HCT116 (cell line): Measurements from ENCODE around the gene ZNF718. TPM values are rescaled to one million over a fixed set of nuclear protein-coding genes. Genes with fewer than 3 reads are reported as not detected.

Experiments used
- ATAC-seq: fragments of 200-7000 bp; cut with Tn5 transposase; 2 replicates; pipeline ENCODE4 v1.9.1; 2020; ENCODE audit warnings: mild to moderate bottlenecking, moderate library complexity
- BruUV-seq: library from RNA; stranded (reverse); fragments of 400-500 nt; replicated peaks from 2 replicates; lab custom pipeline; 2021; lab: Mats Ljungman, UMichigan
- CTCF ChIA-PET: fragments of 300-600 bp; sonication (Branson Sonifier 250); formaldehyde crosslinking; loops from one replicate; lab custom pipeline; 2021; ENCODE audit warnings: antibody characterized with exemption; lab: Charles Lee
- POLR2A ChIA-PET: fragments of 300-600, 350-600 bp; sonication (Branson Sonifier 250); formaldehyde crosslinking; loops from one replicate; lab custom pipeline; 2021; ENCODE audit warnings: antibody characterized with exemption; lab: Charles Lee
- RAD21 ChIA-PET, 2 experiments: fragments of 300-600 bp; sonication (Branson Sonifier 250); formaldehyde crosslinking; loops; one replicate each; lab custom pipeline; 2023; ENCODE audit warnings: low total read pairs in 2 of 2; ENCODE audit not compliant: uncharacterized antibody in 2 of 2, unreplicated experiment in 2 of 2, low non-redundant PET in 1 of 2; lab: Charles Lee
- DNase-seq: peaks from one replicate; pipeline ENCODE4 v3.0.0-alpha.2; 2010; ENCODE audit warnings: low read depth, low spot score
- H2AFZ ChIP-seq: fragments of 200-600 bp; shearing (Covaris generic), sonication (generic); 2 replicates; pipeline ENCODE4 v1.6.1; 2017; ENCODE audit warnings: low read depth, mixed run types, mixed read lengths, antibody characterized with exemption, low read length; ENCODE audit not compliant: poor library complexity, severe bottlenecking
- H3K27ac ChIP-seq: 2 replicates; pipeline ENCODE4 v1.5.1; 2012; ENCODE audit warnings: low read depth, low read length
- H3K27me3 ChIP-seq: fragments of 200-600 bp; sonication (generic); 2 replicates; pipeline ENCODE4 v1.6.1; 2016; ENCODE audit warnings: mixed run types, low read length, mixed read lengths; ENCODE audit not compliant: insufficient read depth
- H3K36me3 ChIP-seq, 2 experiments: fragments of 200-500 bp in 1 of 2; fragments of 200-600 bp in 1 of 2; sonication (Bioruptor generic) in 1 of 2; sonication (generic) in 1 of 2; 2 replicates each; pipeline versions ENCODE4 v1.5.1 to v1.6.1; 2014 to 2016; ENCODE audit warnings: low read length in 2 of 2, inconsistent platforms in 1 of 2, mixed read lengths in 1 of 2, mixed run types in 1 of 2; ENCODE audit not compliant: insufficient read depth in 2 of 2, control insufficient read depth in 1 of 2
- H3K4me1 ChIP-seq, 2 experiments: fragments of 200-600 bp in 1 of 2; sonication (generic) in 1 of 2; 2 replicates each; pipeline versions ENCODE4 v1.5.1 to v1.6.1; 2012 to 2017; ENCODE audit warnings: low read length in 2 of 2, inconsistent platforms in 1 of 2, mild to moderate bottlenecking in 1 of 2, mixed read lengths in 1 of 2, mixed run types in 1 of 2, moderate library complexity in 1 of 2; ENCODE audit not compliant: insufficient read depth in 2 of 2, control insufficient read depth in 1 of 2
- H3K4me2 ChIP-seq: fragments of 200-600 bp; sonication (generic); 2 replicates; pipeline ENCODE4 v1.6.1; 2017; ENCODE audit warnings: mixed run types, low read length, mixed read lengths
- H3K4me3 ChIP-seq, 2 experiments: fragments of 200-600 bp in 1 of 2; sonication (generic) in 1 of 2; replicated peaks in 1 of 2; 2 replicates each; pipeline ENCODE4 v1.5.1; 2011 to 2016; ENCODE audit warnings: low read length in 2 of 2, control low read depth in 1 of 2, low read depth in 1 of 2, mild to moderate bottlenecking in 1 of 2, mixed read lengths in 1 of 2, mixed run types in 1 of 2
- H3K79me2 ChIP-seq: fragments of 200-600 bp; sonication (generic); 2 replicates; pipeline ENCODE4 v1.6.1; 2017; ENCODE audit warnings: mild to moderate bottlenecking, mixed run types, low read length, moderate library complexity, mixed read lengths; ENCODE audit not compliant: insufficient read depth
- H3K9ac ChIP-seq: fragments of 200-600 bp; sonication (generic); 2 replicates; pipeline ENCODE4 v1.6.1; 2016; ENCODE audit warnings: low read length, mixed read lengths
- H3K9me2 ChIP-seq: fragments of 200-600 bp; sonication (generic), shearing (Covaris generic); 2 replicates; pipeline ENCODE4 v1.6.1; 2017; ENCODE audit warnings: mixed run types, mild to moderate bottlenecking, moderate library complexity; ENCODE audit not compliant: insufficient read depth
- H3K9me3 ChIP-seq, 2 experiments: fragments of 200-500 bp in 1 of 2; fragments of 200-600 bp in 1 of 2; sonication (Bioruptor generic) in 1 of 2; sonication (generic) in 1 of 2; 2 replicates each; pipeline ENCODE4 v1.6.1; 2014 to 2017; ENCODE audit warnings: low read length in 2 of 2, mixed read lengths in 2 of 2, inconsistent platforms in 1 of 2, low read depth in 1 of 2, mild to moderate bottlenecking in 1 of 2, mixed run types in 1 of 2, moderate library complexity in 1 of 2; ENCODE audit not compliant: control insufficient read depth in 1 of 2, insufficient read depth in 1 of 2
- H4K20me1 ChIP-seq: fragments of 200-600 bp; sonication (generic), shearing (Covaris generic); 2 replicates; pipeline ENCODE4 v1.6.1; 2017; ENCODE audit warnings: mixed run types, mild to moderate bottlenecking, moderate library complexity; ENCODE audit not compliant: insufficient read depth
- ATF3 ChIP-seq: IDR thresholded peaks from 2 replicates; pipeline ENCODE4 v1.6.1; 2012
- CBX3 ChIP-seq: IDR thresholded peaks from 2 replicates; pipeline ENCODE4 v1.6.1; 2012; ENCODE audit warnings: low read depth
- CEBPB ChIP-seq: IDR thresholded peaks from 2 replicates; pipeline ENCODE4 v1.6.1; 2012; ENCODE audit warnings: low read depth
- CTCF ChIP-seq, 3 experiments: fragments of 200-600 bp in 1 of 3; sonication (generic) in 1 of 3; IDR thresholded peaks in 2 of 3; conservative IDR thresholded peaks in 1 of 3; 2 replicates each; pipeline ENCODE4 v1.5.1; 2012 to 2017; ENCODE audit warnings: low read depth in 2 of 3, low read length in 2 of 3, antibody characterized with exemption in 1 of 3, borderline replicate concordance in 1 of 3, control low read depth in 1 of 3, mild to moderate bottlenecking in 1 of 3, mixed read lengths in 1 of 3, mixed run types in 1 of 3, moderate library complexity in 1 of 3; ENCODE audit not compliant: insufficient read depth in 1 of 3
- EGR1 ChIP-seq: IDR thresholded peaks from 2 replicates; pipeline ENCODE4 v1.6.1; 2012; ENCODE audit warnings: low read depth
- EZH2 ChIP-seq: fragments of 200-600 bp; sonication (generic); IDR thresholded peaks from 2 replicates; pipeline ENCODE4 v1.6.1; 2017; ENCODE audit warnings: antibody characterized with exemption, mixed run types
- EZH2phosphoT487 ChIP-seq: fragments of 200-600 bp; IDR thresholded peaks from 2 replicates; pipeline ENCODE4 v1.6.1; 2018; ENCODE audit warnings: antibody characterized with exemption, borderline replicate concordance
- FOSL1 ChIP-seq: IDR thresholded peaks from 2 replicates; pipeline ENCODE4 v1.6.1; 2012; ENCODE audit warnings: low read depth
- JUND ChIP-seq: IDR thresholded peaks from 2 replicates; pipeline ENCODE4 v1.6.1; 2012
- MAX ChIP-seq: IDR thresholded peaks from 2 replicates; pipeline ENCODE4 v1.6.1; 2012
- POLR2A ChIP-seq: IDR thresholded peaks from 2 replicates; pipeline ENCODE4 v1.7.0; 2011; ENCODE audit warnings: borderline replicate concordance; ENCODE audit not compliant: insufficient read depth, insufficient read length; ENCODE audit errors: extremely low read depth
- RAD21 ChIP-seq: IDR thresholded peaks from 2 replicates; pipeline ENCODE4 v1.6.1; 2012; ENCODE audit warnings: low read depth, mild to moderate bottlenecking
- REST ChIP-seq: IDR thresholded peaks from 2 replicates; pipeline ENCODE4 v1.6.1; 2012; ENCODE audit warnings: low read depth
- SP1 ChIP-seq: IDR thresholded peaks from 2 replicates; pipeline ENCODE4 v1.6.1; 2012; ENCODE audit warnings: low read depth
- SRF ChIP-seq: IDR thresholded peaks from 2 replicates; pipeline ENCODE4 v1.6.1; 2012; ENCODE audit warnings: low read depth
- TCF7L2 ChIP-seq: IDR thresholded peaks from 2 replicates; pipeline ENCODE4 v1.7.0; 2011; ENCODE audit warnings: borderline replicate concordance, inconsistent platforms; ENCODE audit not compliant: insufficient read depth, insufficient read length; ENCODE audit errors: extremely low read depth
- YY1 ChIP-seq: IDR thresholded peaks from 2 replicates; pipeline ENCODE4 v1.6.1; 2011; ENCODE audit warnings: low read length, low read depth, moderate library complexity, mild to moderate bottlenecking; ENCODE audit not compliant: insufficient replicate concordance; ENCODE audit errors: extremely low read depth
- ZBTB33 ChIP-seq: IDR thresholded peaks from 2 replicates; pipeline ENCODE4 v1.6.1; 2011; ENCODE audit warnings: mild to moderate bottlenecking, low read length, moderate library complexity; ENCODE audit not compliant: insufficient replicate concordance; ENCODE audit errors: extremely low read depth
- ZFX ChIP-seq: fragments of 450-650 bp; IDR thresholded peaks from 2 replicates; pipeline ENCODE4 v1.6.1; 2017
- intact Hi-C: fragments of 100-400 bp; cut with micrococcal nuclease; formaldehyde crosslinking; loops from 2 replicates; pipeline ENCODE4 v1.10.0; 2022
- total RNA-seq: library from RNA; stranded (reverse); gene quantifications from one replicate; pipeline ENCODE4 v1.2.1, GENCODE V29; 2021; ENCODE audit not compliant: unreplicated experiment

ZNF718 gene
- total RNA-seq, 1 experiment from 2014 or later, result 0.07 TPM

GRCh38 chr4:107444-108429, 16.6 kb upstream of the ZNF718 start:
- Histone ChIP-seq H3K4me3 (no peak overlapping the region), H3K4me1 (no peaks in the 10 kb centered on the region), H3K27ac (no peak overlapping the region), H2AFZ (no peak overlapping the region), H3K36me3 (no peaks in the 10 kb centered on the region), H3K9me2 (no peaks in the 10 kb centered on the region), H3K9me3 (peaks cover 5 to 6% of the 10 kb centered on the region in 2 experiments; a peak in 2 of 4 replicates), H3K4me2 (no peak overlapping the region), H3K79me2 (no peaks in the 10 kb centered on the region), H3K9ac (no peak overlapping the region), H3K27me3 (no peaks in the 10 kb centered on the region), H4K20me1 (no peaks in the 10 kb centered on the region)
- DNase-seq (no peak), ATAC-seq (no peak)
- intact Hi-C loops, result no loop called here
- POLR2A ChIA-PET, result no interaction called here
- CTCF ChIA-PET, result no interaction called here
- no TSS peak for BruUV-seq
- RAD21 ChIA-PET, result no interaction called here
- TF ChIP-seq EZH2phosphoT487 (no peak), CBX3 (no peak), ZFX (no peak), JUND (no peak), SRF (no peak), REST (no peak), EGR1 (no peak), MAX (no peak), POLR2A (no peak), CTCF (IDR thresholded peaks at IDR 0.05 in 2 of 3, conservative IDR thresholded peaks at IDR 0.05 in 1 of 3; ENCODE audit: borderline replicate concordance in 1 of 3, insufficient read depth in 1 of 3, low read depth in 2 of 3, low read length in 2 of 3) (no peak), SP1 (no peak), ZBTB33 (no peak), FOSL1 (no peak), RAD21 (no peak), CEBPB (no peak), EZH2 (no peak), ATF3 (no peak), TCF7L2 (no peak), YY1 (no peak)
